HG02610 (cell line): ENCODE data around the gene SPEN.

Source experiments
- ATAC-seq: cut with Tn5 transposase; IDR thresholded peaks from one replicate; pipeline ENCODE4 v1.9.1; 2021; ENCODE audit warnings: mild to moderate bottlenecking, moderate library complexity; ENCODE audit not compliant: unreplicated experiment

Gene SPEN

GRCh38 chr1:15959424-15959823, 111.9 kb downstream of the SPEN start:
- no peak for ATAC-seq

DNA sequence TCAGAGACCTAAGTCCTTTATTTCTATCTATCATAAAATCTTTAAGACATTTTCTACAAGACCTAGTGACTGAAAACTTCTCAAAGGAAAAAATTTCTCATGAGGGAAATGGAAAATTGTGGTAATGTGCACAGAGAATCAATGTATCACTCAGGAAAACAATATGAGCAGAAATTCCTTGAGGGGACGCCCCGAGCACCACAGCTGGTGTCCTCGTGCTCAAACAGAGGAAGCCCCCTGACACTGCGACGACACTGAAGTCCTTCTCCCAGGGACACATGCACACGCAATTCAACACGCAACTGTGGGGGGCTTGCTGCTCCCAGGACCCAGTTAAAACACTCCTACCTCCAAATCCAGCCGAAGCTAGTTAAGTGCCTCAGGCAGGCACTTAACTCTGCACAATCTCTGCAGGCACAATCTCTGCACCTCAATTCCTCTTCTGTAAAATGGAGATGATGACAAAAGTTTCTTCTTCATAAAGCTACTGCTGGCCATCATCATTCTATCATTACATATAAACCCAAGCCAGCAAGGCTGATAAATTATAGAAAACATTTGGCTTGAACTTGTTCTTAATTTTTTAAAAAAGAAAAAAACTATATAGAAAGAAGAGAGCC, 112.4 kb downstream of the SPEN start:
- no peak for ATAC-seq

DNA sequence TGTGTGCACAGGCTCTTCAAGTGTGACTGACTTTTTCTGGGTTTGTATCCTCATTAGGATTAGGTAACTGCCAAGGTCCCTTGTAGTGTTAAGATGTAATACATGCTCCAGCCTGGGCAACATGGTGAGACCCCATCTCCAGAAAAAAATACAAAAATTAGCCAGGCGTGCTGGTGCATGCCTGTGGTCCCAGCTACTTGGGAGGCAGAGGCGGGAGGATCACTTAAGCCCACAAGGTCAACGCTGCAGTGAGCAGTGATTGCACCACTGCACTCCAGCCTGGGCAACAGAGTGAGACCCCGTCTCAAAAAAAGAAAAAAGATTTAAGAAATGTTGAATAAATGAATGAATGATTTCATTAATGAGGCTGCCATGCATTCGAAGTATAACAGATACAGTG, 113.3 kb downstream of the SPEN start:
- ATAC-seq, result no peak

DNA sequence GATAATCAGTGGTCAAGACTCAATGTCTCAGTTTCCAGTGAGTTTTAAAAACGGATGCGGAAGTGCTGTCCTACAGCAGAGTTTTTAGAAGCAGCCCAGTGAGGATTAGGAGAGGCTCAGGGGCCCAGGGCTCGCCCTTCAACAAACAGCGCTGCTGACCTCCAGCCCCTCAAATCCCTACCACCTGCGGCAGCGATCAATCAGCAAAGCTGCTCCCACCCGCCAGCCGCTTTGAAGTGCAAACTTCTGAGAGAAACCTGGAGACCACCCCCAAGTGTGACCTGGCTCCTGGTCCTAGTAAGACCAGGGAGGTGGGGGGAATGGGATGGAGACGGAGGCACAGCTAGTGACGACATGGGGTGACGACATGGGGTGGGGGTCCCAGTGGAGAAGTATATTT, 114.0 kb downstream of the SPEN start:
- no peak for ATAC-seq

DNA sequence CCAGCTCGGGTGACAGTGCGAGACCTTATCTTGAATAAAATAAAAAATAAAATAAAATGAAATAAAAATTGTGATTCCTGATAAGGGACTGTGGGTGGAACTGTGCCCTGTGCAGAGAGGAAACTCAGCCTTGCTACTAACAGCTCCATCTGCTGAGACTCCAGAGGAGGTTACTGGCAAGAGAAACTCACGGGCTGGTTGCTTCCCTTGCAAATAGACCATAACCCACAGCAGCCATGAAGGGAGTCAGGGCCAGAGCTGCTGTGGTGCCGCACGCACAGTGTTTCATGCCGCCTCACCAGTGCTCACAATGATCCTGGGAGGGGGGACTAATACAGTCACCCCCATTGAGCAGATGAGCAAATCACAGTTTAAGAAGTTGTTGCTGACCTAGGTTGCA, 114.7 kb downstream of the SPEN start:
- no peak for ATAC-seq

GRCh38 chr1:15962671-15963362, 115.3 kb downstream of the SPEN start:
- ATAC-seq, result no peak

GRCh38 chr1:15963363-15963967, 116.0 kb downstream of the SPEN start:
- no peak for ATAC-seq

DNA sequence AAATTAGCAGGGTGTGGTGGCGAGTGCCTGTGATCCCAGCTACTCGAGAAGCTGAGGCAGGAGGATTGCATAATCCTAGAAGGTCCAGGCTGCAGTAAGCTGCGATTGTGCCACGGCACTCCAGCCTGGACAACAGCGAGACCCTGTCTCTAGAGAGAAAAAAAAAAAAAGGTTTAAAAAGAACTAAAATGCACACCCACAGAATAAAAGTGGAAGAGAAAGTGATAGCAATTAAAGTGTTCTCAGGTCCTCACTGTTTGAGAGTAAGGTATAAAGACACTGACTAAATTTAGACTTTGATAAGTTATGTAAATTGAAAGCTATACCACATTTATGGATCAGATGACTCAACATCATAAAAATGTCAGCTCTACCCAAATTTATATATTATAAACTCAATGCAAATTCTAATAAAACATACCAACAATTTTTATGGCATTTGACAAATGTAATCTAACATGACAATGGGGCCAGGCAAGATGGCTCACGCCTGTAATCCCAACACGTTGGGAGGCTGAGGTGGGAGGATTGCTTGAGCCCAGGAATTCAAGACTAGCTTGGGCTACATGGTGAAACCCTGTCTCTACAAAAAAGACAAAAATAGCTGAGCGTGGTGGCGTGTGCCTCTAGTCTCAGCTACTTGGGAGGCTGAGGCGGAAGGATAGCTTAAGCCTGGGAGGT, 116.6 kb downstream of the SPEN start:
- no peak for ATAC-seq

DNA sequence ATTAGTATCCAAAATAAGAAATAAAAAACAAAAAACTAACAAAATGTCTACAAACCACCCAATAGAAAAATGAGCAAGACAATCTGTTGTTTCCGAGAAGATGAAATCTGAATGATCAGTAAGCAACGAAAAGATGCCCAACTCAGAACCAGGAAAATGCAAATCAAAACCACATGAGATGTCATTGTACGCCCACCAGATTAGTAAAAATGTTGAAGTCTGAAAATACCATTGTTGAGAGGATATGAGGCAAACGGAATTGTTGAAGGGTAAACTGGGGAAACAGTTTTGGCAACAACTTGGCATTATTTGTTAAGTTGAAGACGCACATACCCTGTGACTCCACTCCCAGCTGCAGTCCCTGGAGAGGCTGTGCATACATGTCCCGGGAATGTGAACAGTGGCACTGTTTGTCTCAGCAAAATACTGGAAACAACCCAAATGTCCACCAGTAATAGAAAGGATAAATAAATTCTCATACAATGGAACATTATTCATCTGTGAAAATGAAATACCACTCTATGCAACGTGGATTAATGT, 117.8 kb downstream of the SPEN start:
- ATAC-seq, result no peak

DNA sequence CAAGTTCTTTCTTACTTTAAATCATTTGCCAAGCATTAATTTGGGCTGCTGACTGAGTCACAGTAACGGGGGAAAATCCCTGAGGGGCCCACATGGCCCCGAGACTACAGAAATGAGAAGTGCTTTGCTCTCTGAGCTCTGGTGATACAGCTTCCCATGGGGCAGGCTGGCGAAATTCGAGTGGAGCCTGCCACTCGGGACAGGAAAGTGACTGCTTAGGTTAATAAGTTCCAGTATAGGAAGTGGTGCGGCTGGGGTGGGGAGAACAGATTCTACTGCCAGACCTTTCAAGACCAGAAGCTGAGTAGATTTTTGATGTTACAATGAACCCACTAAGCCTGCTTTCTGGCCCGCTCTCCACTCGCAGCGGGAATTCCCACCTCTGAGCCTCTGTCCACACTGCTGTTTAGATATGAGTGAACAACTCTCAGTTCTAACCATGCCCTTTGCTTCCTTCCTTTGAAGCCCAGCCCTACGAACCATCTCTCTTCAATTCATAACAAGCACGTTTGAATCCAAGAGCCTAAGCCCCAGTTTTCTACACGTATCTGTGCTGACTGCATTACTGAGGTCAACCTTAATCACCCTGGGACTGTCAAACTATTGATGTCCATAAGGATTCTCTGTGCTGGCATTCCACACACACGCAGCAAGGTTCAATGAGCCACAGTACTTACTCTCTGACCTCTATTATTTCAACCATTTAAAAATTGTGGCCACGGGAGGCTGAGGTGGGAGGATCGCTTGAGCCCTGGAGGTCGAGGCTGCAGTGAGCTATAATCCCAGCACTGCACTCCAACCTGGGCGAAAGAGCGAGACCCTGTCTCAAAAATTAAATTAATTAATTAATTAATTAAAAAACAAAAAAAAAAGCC, 118.8 kb downstream of the SPEN start:
- peak; percentile 73 for ATAC-seq

GRCh38 chr1:15966956-15967344, 119.4 kb downstream of the SPEN start:
- ATAC-seq, result no peak

- no peak for ATAC-seq
These were observed 120.7 kb downstream of the SPEN start for GRCh38 chr1:15968172-15968571.

- no peak for ATAC-seq
These were observed 121.9 kb downstream of the SPEN start for GRCh38 chr1:15969321-15969880.

DNA sequence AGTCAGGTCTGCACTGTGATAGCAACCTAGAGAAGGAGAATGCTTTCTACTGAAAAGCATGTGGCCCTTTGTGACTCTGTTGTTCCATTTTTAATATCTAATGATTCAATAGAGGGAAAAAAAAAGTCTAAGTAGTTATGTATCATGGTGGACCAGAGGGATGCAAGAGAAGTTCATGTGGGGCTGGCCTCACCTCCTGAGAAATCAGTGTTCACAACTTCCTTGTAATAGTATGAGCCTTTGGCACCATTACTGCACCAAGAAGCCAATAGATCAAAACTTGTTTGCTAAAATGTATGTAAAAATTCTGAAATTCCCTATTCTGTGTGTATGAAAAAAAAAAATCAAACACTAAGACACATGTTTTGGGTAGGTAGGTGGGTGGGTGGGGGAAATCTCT, 123.4 kb downstream of the SPEN start:
- ATAC-seq, result no peak

DNA sequence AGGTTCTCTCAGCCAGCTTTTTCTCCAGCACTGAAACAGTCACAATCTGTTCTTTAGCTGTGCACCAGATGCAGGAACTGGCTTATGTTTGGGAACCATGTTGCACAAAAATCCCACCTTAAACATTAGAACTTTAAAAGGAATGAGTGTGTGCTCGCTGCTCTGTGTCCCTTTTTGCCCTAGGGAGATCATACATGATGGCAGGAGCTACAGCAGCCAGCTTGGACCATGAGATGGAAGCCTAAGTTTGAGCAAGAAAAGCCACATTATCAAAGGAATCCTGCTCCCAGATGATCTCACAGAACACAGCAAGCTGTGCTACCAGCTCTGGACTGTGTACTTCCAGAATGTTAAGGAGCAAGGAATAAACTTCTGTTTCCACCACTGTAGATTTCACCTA, 124.9 kb downstream of the SPEN start:
- ATAC-seq, result no peak

- ATAC-seq, result no peak
These were observed 126.3 kb downstream of the SPEN start for GRCh38 chr1:15973772-15974171.

DNA sequence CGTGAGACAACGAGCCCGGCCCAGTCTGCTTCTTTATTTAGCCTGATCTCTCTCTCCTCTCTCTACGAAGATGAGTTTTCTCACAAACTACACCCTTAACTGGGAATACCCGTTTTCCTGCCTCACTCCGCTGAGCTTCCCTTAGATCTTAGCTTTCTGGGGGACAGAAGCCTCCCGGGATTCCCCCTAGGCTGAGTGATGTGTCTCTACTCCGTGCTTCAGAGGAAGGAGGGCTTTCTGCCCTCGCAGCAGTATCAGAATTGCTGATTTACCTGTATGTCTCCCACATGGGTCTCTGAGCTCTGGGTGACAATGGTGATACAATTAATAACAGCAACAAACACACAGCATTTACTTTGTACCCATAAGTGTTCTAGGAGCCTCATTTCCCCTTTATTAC, 127.3 kb downstream of the SPEN start:
- peak; percentile 61 for ATAC-seq

GRCh38 chr1:15975358-15975804, 127.9 kb downstream of the SPEN start:
- peak; percentile 34 for ATAC-seq

DNA sequence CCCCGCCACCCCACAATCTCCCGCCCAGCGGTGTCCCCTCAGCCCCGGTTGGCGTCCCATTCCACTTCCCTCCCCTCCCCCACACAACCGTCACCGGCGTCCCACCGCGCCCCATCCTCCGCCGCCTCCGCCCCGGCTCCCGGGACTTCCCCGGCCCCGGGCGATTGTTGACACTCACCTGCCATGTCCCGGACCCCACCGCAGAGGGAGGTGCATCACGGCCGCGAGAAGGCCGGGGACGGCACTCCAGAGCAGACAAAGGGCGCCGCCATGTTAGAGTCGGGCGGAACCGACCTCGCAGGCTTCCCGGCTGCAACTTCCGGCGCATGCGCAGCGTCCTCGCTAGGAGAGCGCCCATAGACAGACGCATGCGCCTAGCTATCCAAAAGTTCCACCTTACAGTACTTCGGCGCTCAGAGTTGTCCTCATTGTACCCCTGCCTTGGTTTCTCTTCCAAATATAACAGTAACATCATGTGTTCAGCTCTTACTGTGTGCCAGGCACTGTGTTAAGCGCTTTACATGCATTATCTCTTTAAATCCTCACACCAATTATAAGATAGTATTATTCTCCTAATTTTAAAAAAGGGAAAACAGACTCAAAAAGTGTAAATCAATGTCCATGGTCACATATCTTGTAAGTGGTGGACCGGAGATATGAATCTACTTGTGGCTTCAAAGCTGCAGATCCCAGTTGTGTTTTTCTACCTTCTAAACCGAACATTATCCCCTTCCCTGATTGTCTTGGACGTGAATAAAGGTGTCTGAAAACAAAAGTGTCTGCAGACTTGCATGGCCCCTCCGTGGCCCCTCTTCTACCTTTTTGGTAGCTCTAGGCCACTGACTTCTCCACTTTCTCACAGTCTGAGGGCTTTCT, 128.5 kb downstream of the SPEN start, which contains the start of gene ZBTB17:
Gene ZBTB17 (minus strand): TSS at position 297 of the 876 bp plus-strand sequence. CDS start 27,606 bp downstream, outside the sequence.
- ATAC-seq, result peak; percentile 51
